Stromal cell of bone marrow (primary cell): ENCODE data around the gene CUL4A.

Experiments
- DNase-seq: peaks from one replicate; pipeline ENCODE4 v3.0.0-alpha.2; 2012; ENCODE audit warnings: low read depth

CUL4A gene

GRCh38 chr13:113179374-113180230 is 29.8 kb upstream of the CUL4A start:
- DNase-seq, result no peak

DNA sequence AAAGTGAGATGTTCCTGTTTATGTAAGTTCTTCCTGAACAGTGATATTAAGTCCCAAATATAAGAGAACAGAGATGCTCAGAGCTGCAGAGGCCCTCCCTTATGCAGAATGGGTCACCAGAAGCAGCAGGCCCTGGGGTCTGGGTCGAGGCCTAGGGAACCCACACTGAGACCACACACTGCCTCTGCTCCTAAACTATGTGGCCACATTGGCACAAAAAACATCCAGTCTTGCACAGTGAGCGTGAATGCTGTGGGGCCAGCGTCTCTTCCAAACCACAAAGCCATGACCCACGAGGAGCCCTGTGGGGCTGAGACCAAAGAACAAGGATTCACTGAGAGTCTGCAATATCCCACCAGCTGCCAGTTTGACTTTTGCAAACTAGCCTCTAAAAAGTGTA is 27.4 kb upstream of the CUL4A start:
- no peak for DNase-seq

- DNase-seq, result no peak
Observed at GRCh38 chr13:113183450-113184129, 25.8 kb upstream of the CUL4A start.

DNA sequence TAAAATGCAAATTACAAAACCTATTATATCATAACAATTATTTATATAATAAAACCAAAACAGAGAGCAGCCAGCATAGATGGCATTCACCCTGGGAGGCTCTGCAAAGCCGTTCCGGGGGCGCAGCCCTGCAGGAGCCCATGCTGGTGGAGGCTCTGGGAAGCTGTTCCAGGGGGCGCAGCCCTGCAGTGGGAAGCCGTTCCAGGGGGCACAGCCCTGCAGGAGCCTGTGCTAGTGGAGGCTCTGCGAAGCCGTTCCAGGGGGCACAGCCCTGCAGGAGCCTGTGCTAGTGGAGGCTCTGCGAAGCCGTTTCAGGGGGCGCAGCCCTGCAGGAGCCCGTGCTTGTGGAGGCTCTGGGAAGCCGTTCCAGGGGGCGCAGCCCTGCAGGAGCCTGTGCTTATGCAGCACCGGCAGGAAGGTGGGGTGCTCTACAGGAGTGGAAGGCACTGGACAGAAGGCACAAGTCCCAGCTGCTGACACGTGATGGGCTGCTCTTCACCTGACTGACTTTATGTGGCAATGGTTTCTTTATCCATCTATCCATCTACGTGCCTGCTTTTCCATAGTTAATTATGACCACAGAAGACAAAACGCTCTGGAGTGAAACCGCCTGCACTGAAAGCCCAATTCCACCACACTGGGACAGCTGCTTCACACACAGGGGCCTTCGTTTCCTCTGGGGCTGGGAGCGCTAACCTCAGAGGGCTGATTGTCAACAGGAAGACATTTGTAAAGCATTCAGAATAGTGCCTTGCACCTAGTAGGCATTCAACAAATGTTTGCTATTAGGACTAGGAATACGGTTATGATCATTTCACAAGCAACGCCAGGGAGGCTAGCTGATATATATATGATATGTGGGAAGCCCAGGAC is 24.6 kb upstream of the CUL4A start:
- no peak for DNase-seq

DNA sequence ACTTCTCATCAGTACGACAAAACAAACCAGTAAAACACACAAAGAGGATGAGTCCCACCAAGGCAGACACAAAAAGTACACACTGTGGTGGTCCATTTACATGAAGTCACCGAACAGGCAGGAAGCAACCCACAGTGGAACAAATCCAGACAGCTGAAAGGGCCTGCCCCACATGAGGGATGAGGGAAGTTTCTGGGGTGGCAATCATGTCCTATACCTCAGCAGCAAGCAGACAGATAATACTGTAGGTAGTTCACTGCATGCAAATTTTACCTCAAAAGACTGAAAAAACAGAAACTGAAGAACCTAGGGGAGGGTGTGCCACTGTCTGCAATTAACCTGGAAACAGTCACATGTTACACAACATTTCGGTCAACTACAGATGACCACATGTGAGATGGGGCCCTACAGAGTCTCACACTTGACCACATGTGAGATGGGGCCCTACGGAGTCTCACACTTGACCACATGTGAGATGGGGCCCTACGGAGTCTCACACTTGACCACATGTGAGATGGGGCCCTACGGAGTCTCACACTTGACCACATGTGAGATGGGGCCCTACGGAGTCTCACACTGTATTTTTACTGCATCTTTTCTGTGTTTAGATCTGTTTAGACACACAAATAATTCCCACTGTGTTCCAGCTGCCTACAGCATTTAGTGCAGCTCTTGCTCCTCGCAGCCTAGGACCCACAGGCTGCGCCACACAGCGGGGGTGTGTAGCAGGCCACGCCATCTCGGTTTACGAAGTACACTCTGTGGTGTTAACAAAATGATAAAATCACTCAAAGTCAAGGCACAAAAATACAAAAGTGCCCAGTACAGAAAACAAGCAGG is 23.1 kb upstream of the CUL4A start:
- no peak for DNase-seq

DNA sequence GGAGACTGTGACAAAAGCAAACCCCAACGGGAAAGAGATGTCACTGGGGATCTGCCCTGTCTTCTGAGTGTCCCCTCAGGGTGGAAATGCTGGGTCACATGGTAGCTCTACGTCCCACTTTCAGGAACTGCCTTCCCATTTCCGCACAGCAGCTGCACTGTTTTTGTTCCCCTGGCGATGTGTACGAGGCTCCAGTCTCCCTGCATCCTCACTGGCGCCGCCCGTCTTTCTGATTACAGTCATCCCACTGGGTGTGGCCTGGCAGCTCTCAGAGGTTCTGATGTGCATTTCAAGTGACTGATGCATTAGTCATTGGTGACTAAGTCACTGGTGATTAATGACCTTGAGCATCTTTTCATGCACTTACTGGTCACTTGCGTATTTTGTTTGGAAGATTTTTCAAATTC is 22.1 kb upstream of the CUL4A start:
- DNase-seq, result peak; percentile 99

DNA sequence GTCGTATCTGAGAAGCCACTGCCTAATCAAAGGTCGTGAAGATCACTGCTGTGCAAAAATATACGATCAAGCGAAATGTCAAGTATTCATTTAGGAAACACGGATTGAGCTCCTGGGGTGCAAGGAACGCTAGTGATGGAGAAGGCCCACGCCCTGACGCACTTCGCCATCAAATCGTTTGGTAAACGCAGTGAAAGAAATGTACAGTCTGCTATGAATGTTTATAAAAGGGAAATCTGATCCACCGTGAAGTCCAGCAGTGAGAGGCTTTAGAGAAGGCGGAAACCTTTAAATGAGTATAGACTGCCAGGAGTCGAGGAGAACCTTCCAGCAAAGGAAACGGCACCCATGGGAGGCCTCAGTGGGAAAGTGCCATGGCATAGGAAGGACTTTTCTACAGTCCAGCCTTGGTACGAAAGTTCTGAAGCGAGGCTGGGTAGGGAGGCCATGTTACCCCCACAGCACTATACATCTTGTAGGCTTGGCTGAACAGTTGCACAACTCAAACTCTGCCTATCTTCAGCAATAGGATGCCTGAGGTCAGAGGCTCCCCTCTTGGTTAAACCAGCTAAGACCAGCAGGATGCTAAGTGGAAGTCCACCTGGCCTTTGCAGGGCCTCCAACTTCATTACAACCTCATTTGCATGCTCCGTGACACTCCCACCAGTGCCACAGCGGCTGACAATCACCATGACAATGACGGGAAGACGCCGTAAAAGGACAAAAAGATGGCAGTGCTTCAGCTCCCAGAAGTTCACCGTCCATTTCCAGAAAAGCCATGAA is 21.3 kb upstream of the CUL4A start:
- DNase-seq, result no peak

DNA sequence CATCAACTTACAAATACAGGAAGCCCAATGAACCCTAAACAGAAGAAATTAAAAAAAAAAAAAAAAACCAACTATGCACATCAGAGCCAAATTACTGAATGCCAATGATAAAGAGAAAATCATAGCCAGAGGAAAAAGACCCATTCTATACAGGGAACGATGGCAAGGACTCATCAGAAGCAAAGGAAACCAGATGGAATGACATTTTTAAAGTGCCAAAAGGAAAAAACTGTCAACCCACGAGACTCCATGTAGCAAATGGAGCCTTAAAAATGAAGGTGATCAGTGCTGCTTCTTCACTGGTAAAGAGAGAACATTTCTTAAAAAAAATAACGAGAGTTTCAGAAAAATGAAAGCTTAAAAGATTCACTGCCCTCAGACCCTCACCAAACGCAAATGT is 19.2 kb upstream of the CUL4A start:
- DNase-seq, result no peak

DNA sequence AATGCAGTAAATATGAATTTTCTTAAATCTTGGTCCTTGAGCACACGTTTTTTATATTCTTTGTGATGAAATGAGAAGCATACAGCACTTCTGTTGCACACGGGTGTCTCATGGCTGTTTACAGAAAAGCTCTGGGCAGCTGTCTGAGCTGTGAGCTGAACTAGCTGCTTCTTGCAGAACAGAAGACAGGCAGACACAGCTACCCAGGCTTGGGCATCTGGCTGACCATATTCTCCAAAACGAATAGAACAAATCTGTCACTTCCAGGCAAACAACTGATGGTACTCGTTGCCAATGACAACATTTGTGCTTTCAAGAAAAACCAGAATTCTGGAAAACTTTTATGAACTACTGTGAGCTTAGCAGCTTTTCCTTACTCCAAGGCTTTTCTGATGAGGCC is 17.1 kb upstream of the CUL4A start:
- peak; percentile 55 for DNase-seq

- peak; percentile 77 for DNase-seq
Observed at GRCh38 chr13:113192902-113193301, 16.5 kb upstream of the CUL4A start.

- no peak for DNase-seq
Observed at GRCh38 chr13:113195360-113195759, 14.1 kb upstream of the CUL4A start.

- no peak for DNase-seq
Observed at GRCh38 chr13:113196970-113197737, 12.3 kb upstream of the CUL4A start.

GRCh38 chr13:113201815-113202214 is 7.6 kb upstream of the CUL4A start:
- no peak for DNase-seq

DNA sequence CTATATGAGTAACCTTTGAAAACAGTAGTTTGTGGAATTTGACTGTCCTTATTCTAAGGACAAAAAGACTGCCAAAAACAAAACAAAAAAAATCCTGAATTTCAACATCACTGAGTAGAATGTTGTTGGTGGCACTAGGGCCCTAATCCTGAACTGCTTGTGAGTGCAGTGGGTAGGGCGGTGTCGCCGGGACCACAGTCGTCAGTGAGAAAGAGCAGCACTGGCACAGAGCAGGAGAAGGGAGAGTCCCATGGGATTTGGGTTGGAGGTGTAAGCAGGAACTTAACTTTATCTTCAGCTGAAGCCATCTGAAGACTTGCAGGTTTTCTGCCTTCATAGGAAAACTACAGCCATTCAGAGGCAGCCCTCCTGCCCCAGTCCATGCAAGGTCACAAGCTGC is 6.5 kb upstream of the CUL4A start:
- no peak for DNase-seq

GRCh38 chr13:113203507-113204377 is 5.7 kb upstream of the CUL4A start:
- no peak for DNase-seq

DNA sequence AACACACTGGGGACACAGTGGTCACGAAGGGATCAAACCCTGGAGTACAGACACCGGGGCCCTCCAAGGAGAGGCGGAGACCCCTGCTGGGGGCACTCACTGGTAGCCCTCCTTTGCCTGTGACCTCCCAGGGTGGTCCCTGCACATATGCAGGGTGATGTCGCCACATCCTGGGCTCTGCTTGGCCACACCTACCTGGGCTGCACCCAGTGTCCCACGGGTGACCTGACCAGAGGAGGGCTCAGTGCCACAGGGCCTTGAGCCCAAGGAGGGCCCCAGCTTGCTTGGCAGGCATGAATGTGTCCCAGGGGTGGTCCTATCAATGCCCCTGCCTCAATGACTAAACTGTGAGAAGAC is 5.1 kb upstream of the CUL4A start:
- DNase-seq, result no peak

DNA sequence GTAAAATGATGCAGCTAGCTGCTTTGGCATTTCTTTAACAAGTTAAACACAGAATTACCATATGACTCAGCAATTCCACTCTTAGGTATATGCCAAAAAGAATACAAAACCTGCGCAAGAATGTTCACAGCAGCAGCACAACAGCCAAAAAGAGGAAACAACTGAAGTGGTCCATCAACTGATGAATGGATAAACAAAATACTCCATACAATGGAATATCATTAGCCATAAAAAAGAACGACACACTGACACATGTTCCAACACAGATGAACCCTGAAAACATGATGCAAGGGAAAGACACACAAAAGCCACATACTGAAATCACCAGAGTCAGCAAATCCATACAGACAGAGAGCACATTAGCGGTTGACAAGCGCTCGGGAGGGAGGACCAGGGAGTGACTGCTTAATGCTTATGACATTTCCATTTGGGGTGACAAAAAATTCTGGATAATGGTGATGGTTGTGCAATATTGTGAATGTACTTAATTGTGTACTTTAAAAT is 3.9 kb upstream of the CUL4A start:
- DNase-seq, result peak; percentile 17

GRCh38 chr13:113207460-113207859 is 2.0 kb upstream of the CUL4A start:
- DNase-seq, result no peak

- DNase-seq, result no peak
Observed at GRCh38 chr13:113207890-113208420, 1.5 kb upstream of the CUL4A start.
